ENCODE measurements around the gene CBLL2.
A peak's percentile ranks its signal among the peaks of the same experiment; 100 is the strongest.
"Not testable (repeated sequence)": the region's sequence is repeated elsewhere in the genome, so short reads cannot be mapped to it uniquely, and the experiment has no call there.

CBLL2 gene

GRCh38 chrX:22272613-22273012 is at the start of gene CBLL2:
Gene CBLL2 (plus strand): TSS chrX:22272913. CDS start chrX:22272992, 79 bp downstream.
- DNase-seq: no peak

DNA sequence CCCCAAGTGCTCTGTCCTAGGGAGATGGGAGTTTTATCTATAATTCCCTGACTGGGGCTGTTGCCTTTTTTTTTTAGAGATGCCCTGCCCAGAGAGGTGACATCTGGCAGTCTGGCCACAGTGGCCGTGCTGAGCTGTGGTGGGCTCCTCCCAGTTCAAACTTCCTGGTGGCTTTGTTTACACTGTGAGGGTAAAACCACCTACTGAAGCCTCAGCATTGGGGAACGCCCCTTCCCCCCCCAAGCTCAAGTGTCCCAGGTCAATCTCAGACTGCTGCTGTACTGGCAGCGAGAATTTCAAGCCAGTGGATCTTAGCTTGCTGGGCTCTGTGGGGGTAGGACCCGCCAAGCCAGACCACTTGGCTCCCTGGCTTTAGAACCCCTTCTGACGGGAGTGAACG is 38.3 kb upstream of the CBLL2 start:
- DNase-seq: no peak

- no peak for DNase-seq
These were observed 35.2 kb upstream of the CBLL2 start for GRCh38 chrX:22237479-22237878.

DNA sequence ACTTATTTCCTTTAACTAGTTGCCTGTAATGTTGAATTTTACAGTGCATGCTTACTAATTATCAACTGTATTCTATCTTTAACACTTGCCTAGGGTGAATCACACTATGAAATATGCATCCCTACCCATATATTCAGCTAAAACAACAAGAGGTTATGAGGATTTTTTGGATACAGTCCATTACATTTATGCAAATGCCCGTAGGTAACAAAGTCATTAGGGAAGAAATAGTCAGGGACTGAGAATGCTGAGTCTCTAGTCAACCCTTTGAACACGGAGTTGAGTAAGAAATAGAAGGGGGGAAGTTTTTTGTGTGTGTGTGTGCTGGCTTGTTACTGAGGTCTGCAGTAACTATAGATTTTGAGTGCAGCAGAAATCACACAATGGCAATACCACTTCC is 26.1 kb upstream of the CBLL2 start:
- DNase-seq: no peak

GRCh38 chrX:22247169-22247568 is 25.5 kb upstream of the CBLL2 start:
- no peak for DNase-seq

GRCh38 chrX:22248401-22248800 is 24.3 kb upstream of the CBLL2 start:
- no peak for DNase-seq

DNA sequence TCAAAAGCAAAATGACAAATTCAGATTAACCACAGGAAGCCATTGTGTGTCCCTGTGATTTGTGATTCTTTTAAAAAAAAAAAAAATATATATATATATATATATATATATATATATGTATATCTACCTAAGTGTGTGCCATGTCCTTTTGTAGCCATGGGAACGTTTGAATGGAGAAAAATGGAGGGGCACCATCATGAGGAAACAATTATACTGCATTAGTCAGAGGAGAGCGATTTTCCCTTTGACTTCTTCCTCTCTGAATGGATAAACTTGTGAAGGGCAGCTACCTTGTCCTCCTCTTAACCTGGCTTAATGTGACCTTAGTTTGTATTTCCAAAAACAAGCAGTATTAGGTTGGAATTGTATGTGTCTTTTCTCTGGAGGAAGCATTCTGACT is 23.3 kb upstream of the CBLL2 start:
- peak; percentile 35 for DNase-seq

- DNase-seq: no peak
These were observed 4.0 kb upstream of the CBLL2 start for GRCh38 chrX:22268706-22269105.

DNA sequence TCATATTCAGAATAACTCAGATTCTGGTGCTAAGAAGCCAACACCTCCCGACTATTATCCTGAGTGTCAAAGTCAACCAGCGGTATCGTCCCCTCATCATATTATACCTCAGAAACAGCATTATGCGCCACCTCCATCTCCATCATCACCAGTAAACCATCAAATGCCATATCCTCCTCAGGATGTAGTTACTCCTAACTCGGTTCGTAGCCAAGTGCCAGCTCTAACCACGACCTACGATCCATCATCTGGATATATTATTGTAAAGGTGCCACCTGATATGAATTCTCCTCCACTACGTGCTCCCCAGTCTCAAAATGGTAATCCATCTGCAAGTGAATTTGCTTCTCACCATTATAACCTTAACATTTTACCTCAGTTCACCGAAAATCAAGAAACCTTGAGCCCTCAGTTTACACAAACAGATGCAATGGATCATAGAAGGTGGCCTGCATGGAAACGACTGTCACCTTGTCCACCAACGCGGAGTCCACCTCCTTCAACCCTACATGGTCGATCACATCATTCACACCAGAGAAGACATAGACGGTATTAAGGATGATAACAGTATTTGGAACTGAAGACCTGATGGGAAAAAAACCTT is 1.1 kb downstream of the CBLL2 start:
- DNase-seq: no peak

- no peak for DNase-seq
These were observed 4.1 kb downstream of the CBLL2 start for GRCh38 chrX:22276781-22277180.

DNA sequence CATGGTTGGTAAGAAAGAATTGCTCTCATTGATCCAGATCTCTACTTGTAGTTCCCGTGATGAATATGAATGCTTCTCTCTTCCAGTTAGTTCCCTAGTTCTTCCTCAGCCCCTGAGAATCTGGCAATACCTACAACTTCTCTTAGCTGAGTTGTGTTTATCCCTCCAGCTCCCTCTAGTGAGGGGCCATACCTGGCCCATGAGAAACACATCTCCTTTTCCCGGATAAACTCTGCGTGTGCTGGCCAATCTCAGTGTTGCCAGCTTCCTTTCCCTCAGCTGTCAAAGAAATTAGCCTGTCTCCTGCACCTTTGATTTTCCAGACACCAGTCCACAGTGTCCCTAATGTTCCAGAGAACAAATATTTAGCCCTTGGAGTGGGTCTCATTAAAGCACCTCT is 5.7 kb downstream of the CBLL2 start:
- no peak for DNase-seq

GRCh38 chrX:22289209-22289608 is 16.5 kb downstream of the CBLL2 start:
- not testable (repeated sequence) for DNase-seq

DNA sequence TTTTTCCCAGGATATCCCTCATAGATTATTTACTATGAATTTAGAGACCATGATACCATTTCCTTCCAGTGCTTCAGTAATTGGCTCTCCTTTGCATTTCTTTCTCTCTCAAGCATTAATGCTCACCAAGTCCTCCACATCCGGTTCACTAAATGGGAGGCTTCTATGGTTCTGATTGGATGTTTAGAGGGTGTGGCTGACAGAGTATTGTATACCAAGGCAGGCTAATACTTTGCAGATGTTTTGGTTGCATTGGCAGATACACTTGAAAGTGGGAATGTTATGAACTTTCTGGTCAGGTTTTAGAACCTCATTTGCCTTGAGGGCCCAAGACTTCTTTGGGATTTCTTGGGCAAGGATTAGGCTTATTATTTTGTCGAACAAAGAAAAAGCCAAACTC is 24.2 kb downstream of the CBLL2 start:
- DNase-seq: no peak

DNA sequence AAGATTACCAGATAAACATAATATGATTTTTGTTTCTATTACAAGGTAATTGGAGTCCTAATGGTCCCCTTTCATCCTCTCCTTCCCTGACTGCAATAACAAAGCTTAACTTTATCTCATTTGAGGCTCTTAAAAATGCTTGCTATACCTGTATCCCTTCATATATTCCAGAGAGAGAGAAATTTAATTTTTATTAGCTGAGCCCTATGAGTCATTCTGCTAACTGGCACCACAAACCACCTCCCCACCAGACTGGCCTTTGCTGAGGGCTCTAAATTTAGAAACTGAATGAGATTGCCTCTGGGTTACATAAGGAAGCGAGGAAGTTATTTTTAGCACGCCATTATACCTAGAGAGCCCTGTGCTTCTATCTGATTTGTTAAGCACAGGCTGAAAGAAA is 27.4 kb downstream of the CBLL2 start:
- DNase-seq: peak; percentile 80

DNA sequence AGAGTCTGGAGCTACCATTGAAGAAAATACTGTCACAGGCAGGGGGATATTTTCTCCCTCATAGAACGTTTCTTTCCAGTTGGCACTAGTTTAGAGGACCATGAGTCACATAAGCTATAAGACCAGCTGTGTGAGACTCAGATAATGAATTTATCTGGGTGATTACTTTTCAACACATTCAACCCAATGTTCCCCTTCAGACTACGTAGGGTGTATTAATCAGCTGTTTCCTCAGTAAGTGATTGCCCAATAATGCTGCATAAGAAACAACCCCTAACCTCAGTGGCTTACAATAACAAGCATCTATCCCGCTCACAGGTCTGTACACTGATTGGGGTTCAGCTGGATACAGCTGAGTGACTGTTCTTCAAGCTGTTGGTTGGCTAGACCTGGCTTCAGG is 38.1 kb downstream of the CBLL2 start:
- no peak for DNase-seq

- DNase-seq: no peak
These were observed 41.1 kb downstream of the CBLL2 start for GRCh38 chrX:22313766-22314165.

DNA sequence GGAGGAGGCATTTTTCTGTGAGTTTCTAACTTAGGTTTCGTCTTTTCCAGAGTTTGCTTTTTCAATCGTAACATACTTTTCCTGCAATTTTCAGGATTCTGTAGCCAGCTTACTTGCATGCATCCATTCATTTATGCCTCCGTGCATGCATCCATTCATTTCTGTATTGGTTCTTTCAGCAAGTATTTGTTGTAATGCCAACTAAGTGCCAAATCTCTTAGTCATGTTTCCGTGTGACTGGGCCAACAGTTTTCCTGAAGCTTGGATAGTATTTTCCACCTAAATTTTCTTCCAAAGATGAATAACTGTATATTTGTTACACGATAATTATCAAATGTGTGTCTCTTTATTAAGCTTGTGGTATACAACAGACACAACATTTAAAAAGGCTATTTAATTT is 41.5 kb downstream of the CBLL2 start:
- DNase-seq: no peak

DNA sequence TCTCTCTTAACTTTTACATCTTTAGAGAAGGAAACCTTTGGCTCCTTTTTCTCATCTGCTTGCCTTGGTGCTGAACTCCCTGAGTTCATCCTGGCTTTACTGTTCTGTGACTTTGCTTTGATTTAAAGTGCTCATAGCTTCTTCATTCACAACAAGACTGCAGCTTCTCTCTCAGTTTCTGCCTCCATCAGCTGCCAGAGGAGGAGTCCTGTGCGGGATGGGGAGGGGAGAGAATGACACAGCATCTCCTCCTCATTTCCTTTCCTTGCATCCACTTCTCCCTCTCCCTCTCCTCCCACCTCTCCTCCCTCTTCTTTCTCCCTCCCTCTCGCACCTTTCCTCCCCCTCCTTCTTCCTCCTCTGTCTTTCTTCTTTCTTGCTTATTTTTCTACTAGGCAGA is 42.0 kb downstream of the CBLL2 start:
- DNase-seq: no peak

GRCh38 chrX:22315151-22315550 is 42.4 kb downstream of the CBLL2 start:
- no peak for DNase-seq

DNA sequence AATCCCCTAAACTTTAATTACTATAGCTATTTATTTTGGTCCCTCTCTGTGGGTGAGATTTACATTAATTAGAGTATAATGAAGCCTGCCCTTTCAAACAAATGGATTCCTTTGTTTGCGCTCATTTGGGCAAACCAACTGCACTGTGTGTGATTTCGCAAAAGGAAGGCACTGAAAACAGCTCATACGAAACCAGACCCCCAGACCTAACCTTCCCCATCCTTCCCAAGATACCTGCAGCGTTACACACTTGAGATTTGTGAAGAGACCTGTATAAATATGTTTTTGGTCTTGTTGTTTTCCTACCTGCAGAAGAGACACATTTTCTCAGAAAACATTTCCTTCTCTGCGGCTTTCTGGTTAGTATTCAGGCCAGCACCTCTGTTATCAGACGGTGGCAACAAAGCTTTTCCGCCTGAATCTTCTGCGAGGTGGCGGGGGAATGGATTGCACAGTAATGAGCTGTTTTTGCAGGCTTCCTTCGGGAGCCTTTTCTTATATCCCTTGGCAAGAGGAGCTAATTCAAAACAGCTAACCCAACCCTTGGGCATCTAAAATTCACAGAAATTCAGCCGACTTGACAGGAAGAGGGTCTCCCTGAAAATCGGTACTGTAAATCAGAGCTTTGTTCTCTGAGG is 47.6 kb downstream of the CBLL2 start:
- DNase-seq: no peak

- DNase-seq: no peak
These were observed 50.8 kb downstream of the CBLL2 start for GRCh38 chrX:22323541-22323940.
